HEK293 (cell line): ENCODE data around the gene S100A4.
A peak's percentile ranks its signal among the peaks of the same experiment; 100 is the strongest.

ENCODE experiments used
- CTCF ChIP-seq: fragments of 450-650 bp; formaldehyde crosslinking; IDR thresholded peaks from 2 replicates; pipeline ENCODE4 v1.5.1; 2016; ENCODE audit warnings: missing biosample characterization, missing genetic modification characterization
- FEZF1 ChIP-seq: fragments of 450-650 bp; formaldehyde crosslinking; IDR thresholded peaks from 2 replicates; pipeline ENCODE4 v1.5.1; 2016; ENCODE audit warnings: missing biosample characterization, missing genetic modification characterization
- GLIS1 ChIP-seq: fragments of 450-650 bp; formaldehyde crosslinking; IDR thresholded peaks from 2 replicates; pipeline ENCODE4 v1.5.1; 2016; ENCODE audit warnings: missing biosample characterization, missing genetic modification characterization
- GLIS2 ChIP-seq: fragments of 450-650 bp; formaldehyde crosslinking; IDR thresholded peaks from 2 replicates; pipeline ENCODE4 v1.5.1; 2016; ENCODE audit warnings: missing biosample characterization, missing genetic modification characterization
- HOXD13 ChIP-seq: sonication (generic); formaldehyde crosslinking; IDR thresholded peaks from 2 replicates; pipeline ENCODE4 v1.8.0; 2022; ENCODE audit warnings: missing genetic modification reagents, borderline replicate concordance
- IKZF3 ChIP-seq: fragments of 450-650 bp; IDR thresholded peaks from 2 replicates; pipeline ENCODE4 v1.5.0; 2018; ENCODE audit warnings: missing biosample characterization, mild to moderate bottlenecking, missing genetic modification characterization, moderate library complexity
- KLF10 ChIP-seq: fragments of 450-650 bp; IDR thresholded peaks from 2 replicates; pipeline ENCODE4 v1.5.1; 2018; ENCODE audit warnings: missing biosample characterization, mild to moderate bottlenecking, missing genetic modification characterization
- KLF17 ChIP-seq: fragments of 450-650 bp; formaldehyde crosslinking; IDR thresholded peaks from 2 replicates; pipeline ENCODE4 v1.5.1; 2016; ENCODE audit warnings: missing biosample characterization, missing genetic modification characterization
- MYNN ChIP-seq: fragments of 450-650 bp; formaldehyde crosslinking; IDR thresholded peaks from 2 replicates; pipeline ENCODE4 v1.5.1; 2016; ENCODE audit warnings: missing biosample characterization, missing genetic modification characterization, borderline replicate concordance
- SP3 ChIP-seq: fragments of 450-650 bp; formaldehyde crosslinking; IDR thresholded peaks from 2 replicates; pipeline ENCODE4 v1.5.1; 2016; ENCODE audit warnings: missing biosample characterization, missing genetic modification characterization
- ZBTB8A ChIP-seq: fragments of 450-650 bp; formaldehyde crosslinking; IDR thresholded peaks from 2 replicates; pipeline ENCODE4 v1.5.1; 2016; ENCODE audit warnings: missing biosample characterization, missing genetic modification characterization
- ZFP41 ChIP-seq: fragments of 450-650 bp; formaldehyde crosslinking; IDR thresholded peaks from 2 replicates; pipeline ENCODE4 v1.5.1; 2016; ENCODE audit warnings: missing biosample characterization, missing genetic modification characterization, borderline replicate concordance
- ZIC2 ChIP-seq: fragments of 450-650 bp; formaldehyde crosslinking; IDR thresholded peaks from 2 replicates; pipeline ENCODE4 v1.5.1; 2016; ENCODE audit warnings: missing biosample characterization, missing genetic modification characterization
- ZNF157 ChIP-seq: fragments of 450-650 bp; formaldehyde crosslinking; IDR thresholded peaks from 2 replicates; pipeline ENCODE4 v1.5.1; 2016; ENCODE audit warnings: missing biosample characterization, missing genetic modification characterization
- ZNF169 ChIP-seq: fragments of 450-650 bp; formaldehyde crosslinking; IDR thresholded peaks from 2 replicates; pipeline ENCODE4 v1.5.1; 2016; ENCODE audit warnings: missing biosample characterization, missing genetic modification characterization
- ZNF18 ChIP-seq: fragments of 450-650 bp; formaldehyde crosslinking; IDR thresholded peaks from 2 replicates; pipeline ENCODE4 v1.5.1; 2016; ENCODE audit warnings: missing biosample characterization, missing genetic modification characterization
- ZNF184 ChIP-seq: fragments of 450-650 bp; IDR thresholded peaks from 2 replicates; pipeline ENCODE4 v1.5.1; 2018; ENCODE audit warnings: missing biosample characterization, mild to moderate bottlenecking, missing genetic modification characterization
- ZNF214 ChIP-seq: fragments of 450-650 bp; formaldehyde crosslinking; IDR thresholded peaks from 2 replicates; pipeline ENCODE4 v1.5.1; 2017; ENCODE audit warnings: missing biosample characterization, mild to moderate bottlenecking, missing genetic modification characterization, borderline replicate concordance
- ZNF221 ChIP-seq: fragments of 450-650 bp; formaldehyde crosslinking; IDR thresholded peaks from 2 replicates; pipeline ENCODE4 v1.5.1; 2017; ENCODE audit warnings: missing biosample characterization, missing genetic modification characterization, borderline replicate concordance
- ZNF23 ChIP-seq: fragments of 450-650 bp; formaldehyde crosslinking; IDR thresholded peaks from 2 replicates; pipeline ENCODE4 v1.5.1; 2016; ENCODE audit warnings: missing biosample characterization, missing genetic modification characterization, borderline replicate concordance
- ZNF239 ChIP-seq: fragments of 450-650 bp; formaldehyde crosslinking; IDR thresholded peaks from 2 replicates; pipeline ENCODE4 v1.5.1; 2016; ENCODE audit warnings: missing biosample characterization, missing genetic modification characterization
- ZNF274 ChIP-seq, 2 experiments: fragments of 200-500 bp in 1 of 2; fragments of 450-650 bp in 1 of 2; sonication (Bioruptor generic) in 1 of 2; formaldehyde crosslinking in 1 of 2; IDR thresholded peaks; 2 replicates each; pipeline versions ENCODE4 v1.5.1 to v1.6.1; 2014 to 2016; ENCODE audit warnings: borderline replicate concordance in 1 of 2, inconsistent platforms in 1 of 2, low read length in 1 of 2, missing biosample characterization in 1 of 2, missing genetic modification characterization in 1 of 2
- ZNF37A ChIP-seq: fragments of 450-650 bp; IDR thresholded peaks from 2 replicates; pipeline ENCODE4 v1.5.1; 2018; ENCODE audit warnings: missing biosample characterization, missing genetic modification characterization
- ZNF549 ChIP-seq: fragments of 450-650 bp; IDR thresholded peaks from 2 replicates; pipeline ENCODE4 v1.5.1; 2018; ENCODE audit warnings: missing biosample characterization, missing genetic modification characterization, mild to moderate bottlenecking, inconsistent platforms, moderate library complexity
- ZNF560 ChIP-seq: fragments of 450-650 bp; formaldehyde crosslinking; IDR thresholded peaks from 2 replicates; pipeline ENCODE4 v1.5.1; 2017; ENCODE audit warnings: missing biosample characterization, missing genetic modification characterization, borderline replicate concordance
- ZNF600 ChIP-seq: fragments of 450-650 bp; formaldehyde crosslinking; IDR thresholded peaks from 2 replicates; pipeline ENCODE4 v1.5.1; 2016; ENCODE audit warnings: missing biosample characterization, missing genetic modification characterization
- ZNF621 ChIP-seq: fragments of 450-650 bp; formaldehyde crosslinking; IDR thresholded peaks from 2 replicates; pipeline ENCODE4 v1.5.1; 2017; ENCODE audit warnings: missing biosample characterization, missing genetic modification characterization
- ZNF623 ChIP-seq: fragments of 450-650 bp; formaldehyde crosslinking; IDR thresholded peaks from 2 replicates; pipeline ENCODE4 v1.5.1; 2016; ENCODE audit warnings: missing biosample characterization, missing genetic modification characterization
- ZNF654 ChIP-seq: fragments of 450-650 bp; formaldehyde crosslinking; IDR thresholded peaks from 2 replicates; pipeline ENCODE4 v1.5.1; 2016; ENCODE audit warnings: low read depth, missing biosample characterization, missing genetic modification characterization
- ZNF704 ChIP-seq: fragments of 450-650 bp; formaldehyde crosslinking; IDR thresholded peaks from 2 replicates; pipeline ENCODE4 v1.5.1; 2016; ENCODE audit warnings: missing biosample characterization, missing genetic modification characterization
- ZSCAN5A ChIP-seq: fragments of 450-650 bp; formaldehyde crosslinking; IDR thresholded peaks from 2 replicates; pipeline ENCODE4 v1.5.1; 2016; ENCODE audit warnings: missing biosample characterization, missing genetic modification characterization

Gene S100A4

GRCh38 chr1:153568367-153569099 is 22.9 kb upstream of the S100A4 start (continued):
- TF ChIP-seq ZNF560 (tag by site-specific recombination) = no peak
- no peak for TF ChIP-seq FEZF1
- TF ChIP-seq ZNF18 (tag by site-specific recombination) = no peak
- TF ChIP-seq ZNF549 (tag by site-specific recombination) = no peak
- no peak for TF ChIP-seq GLIS2 (tag by site-specific recombination)
- TF ChIP-seq GLIS1 = peak; percentile 21; the same call in 1 of the 2 replicates
- no peak for TF ChIP-seq MYNN (tag by site-specific recombination)
- no peak for TF ChIP-seq ZNF621 (tag by site-specific recombination)
- TF ChIP-seq ZNF623 (tag by site-specific recombination) = no peak
- no peak for TF ChIP-seq ZFP41 (tag by site-specific recombination)
- TF ChIP-seq IKZF3 (tag by site-specific recombination) = peak; percentile 97
- TF ChIP-seq ZNF184 (tag by site-specific recombination) = no peak
- no peak for TF ChIP-seq ZSCAN5A (tag by site-specific recombination)
- TF ChIP-seq ZIC2 (tag by site-specific recombination) = no peak
- TF ChIP-seq ZNF274 (IDR thresholded peaks at IDR 0.05; ENCODE audit: low read length) = no peak
- TF ChIP-seq ZNF274 (tag by site-specific recombination; IDR thresholded peaks at IDR 0.05; ENCODE audit: borderline replicate concordance) = no peak
- TF ChIP-seq ZNF169 (tag by site-specific recombination) = no peak
- TF ChIP-seq ZNF600 (tag by site-specific recombination) = peak; percentile 95
- peak; percentile 69 for TF ChIP-seq KLF17 (tag by site-specific recombination)
- no peak for TF ChIP-seq ZNF239 (tag by site-specific recombination)
- no peak for TF ChIP-seq ZNF704 (tag by site-specific recombination)
- TF ChIP-seq ZNF214 (tag by site-specific recombination) = no peak
- TF ChIP-seq KLF10 (tag by site-specific recombination) = no peak
- TF ChIP-seq ZBTB8A (tag by site-specific recombination) = peak; percentile 38; the same call in 1 of the 2 replicates
- TF ChIP-seq ZNF23 = no peak
- TF ChIP-seq HOXD13 = no peak
- TF ChIP-seq ZNF654 (tag by site-specific recombination) = peak; percentile 90
- TF ChIP-seq CTCF (tag by site-specific recombination) = peak; percentile 97
- TF ChIP-seq ZNF37A (tag by site-specific recombination) = no peak
- TF ChIP-seq SP3 = no peak; the same call in 1 of the 2 replicates
- TF ChIP-seq ZNF221 (tag by site-specific recombination) = no peak
- TF ChIP-seq ZNF157 = no peak
